SK-N-MC (cell line): ENCODE data around the gene MSH3.
"Not testable (repeated sequence)": the region's sequence is repeated elsewhere in the genome, so short reads cannot be mapped to it uniquely, and the experiment has no call there.

Experiments used
- DNase-seq: peaks from one replicate; pipeline ENCODE4 v3.0.0-alpha.2; 2011; ENCODE audit warnings: low read depth, low spot score
- H3K27ac ChIP-seq: fragments of 200-600 bp; sonication (generic); 2 replicates; pipeline ENCODE4 v1.5.1; 2016; ENCODE audit warnings: mixed run types
- H3K36me3 ChIP-seq: fragments of 200-600 bp; sonication (generic); 2 replicates; pipeline ENCODE4 v1.6.1; 2017; ENCODE audit warnings: antibody characterized with exemption, low read length, mixed read lengths; ENCODE audit not compliant: insufficient read depth
- H3K4me3 ChIP-seq: fragments of 200-600 bp; sonication (generic); 2 replicates; pipeline ENCODE4 v1.5.1; 2016
- H3K9ac ChIP-seq: fragments of 200-600 bp; sonication (generic); 2 replicates; pipeline ENCODE4 v1.8.0; 2017; ENCODE audit warnings: mixed run types, mixed read lengths; ENCODE audit not compliant: insufficient read length
- H3K9me3 ChIP-seq: fragments of 200-600 bp; sonication (generic); 2 replicates; pipeline ENCODE4 v1.6.1; 2017; ENCODE audit warnings: low read depth, mild to moderate bottlenecking, antibody characterized with exemption, low read length, moderate library complexity, mixed read lengths
- EZH2 ChIP-seq: fragments of 200-600 bp; sonication (generic); IDR thresholded peaks from one replicate; pipeline ENCODE4 v1.6.1; 2017; ENCODE audit warnings: antibody characterized with exemption
- FOXP2 ChIP-seq: optimal IDR thresholded peaks from 2 replicates; pipeline ENCODE3; 2011; ENCODE audit warnings: mild to moderate bottlenecking, moderate library complexity; ENCODE audit not compliant: insufficient read depth; ENCODE audit errors: extremely low read length, control extremely low read depth
- POLR2AphosphoS5 ChIP-seq: IDR thresholded peaks from 2 replicates; pipeline ENCODE4 v1.6.1; 2012; ENCODE audit warnings: mild to moderate bottlenecking, low read depth, low read length, borderline replicate concordance

Gene MSH3

DNA sequence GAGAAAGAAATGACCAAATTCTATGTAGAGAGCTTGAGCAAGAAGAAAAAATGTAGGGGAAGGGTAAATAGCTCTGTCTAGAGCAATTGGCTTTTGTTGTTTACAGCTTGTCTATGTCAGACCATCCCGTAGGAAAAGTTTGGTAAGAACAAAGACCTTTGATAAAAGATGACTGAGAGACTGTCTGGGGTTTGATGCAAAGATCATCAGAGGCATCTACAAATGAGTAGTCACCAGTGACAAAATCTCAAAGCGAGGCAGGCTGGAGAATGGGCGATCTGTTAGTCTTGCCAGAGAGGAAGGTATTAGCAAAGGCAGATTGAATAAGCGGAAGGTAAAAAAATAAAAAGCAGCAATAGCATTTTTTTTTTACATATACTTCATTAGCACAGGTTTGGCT, 180.7 kb downstream of the MSH3 start:
- peaks cover 3% of the 10 kb centered on the region; the same call in 1 of the 2 replicates for H3K36me3 ChIP-seq
- H3K9ac ChIP-seq, result no peak overlapping the region
- H3K9me3 ChIP-seq, result no peaks in the 10 kb centered on the region
- no peak overlapping the region for H3K4me3 ChIP-seq
- TF ChIP-seq EZH2, result no peak
- TF ChIP-seq POLR2AphosphoS5, result no peak
- TF ChIP-seq FOXP2, result no peak
- DNase-seq, result no peak
- H3K27ac ChIP-seq, result no peak overlapping the region

DNA sequence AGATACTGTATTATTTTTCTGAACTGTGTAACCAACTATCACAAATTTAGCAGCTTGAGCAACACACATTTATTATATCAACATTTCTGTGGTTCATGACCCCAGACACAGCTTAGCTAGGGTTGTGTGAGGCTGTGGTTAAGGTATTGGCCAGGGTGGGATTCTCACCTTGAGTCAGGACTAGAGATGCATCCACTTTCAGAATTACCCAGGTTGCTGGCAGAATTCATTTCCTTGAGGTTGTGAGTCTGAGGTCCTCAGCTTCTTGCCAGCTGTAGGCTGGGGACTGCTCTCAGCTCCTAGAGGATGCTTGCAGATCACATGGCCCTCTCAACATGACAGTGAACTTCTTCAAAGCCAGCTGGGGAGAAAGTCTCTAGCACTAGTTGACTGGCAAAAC, 183.2 kb downstream of the MSH3 start:
- Histone ChIP-seq H3K27ac (no peak overlapping the region), H3K36me3 (no peaks in the 10 kb centered on the region), H3K9me3 (no peaks in the 10 kb centered on the region), H3K9ac (no peak overlapping the region), H3K4me3 (no peak overlapping the region)
- TF ChIP-seq EZH2 (no peak), FOXP2 (no peak), POLR2AphosphoS5 (no peak)
- no peak for DNase-seq

DNA sequence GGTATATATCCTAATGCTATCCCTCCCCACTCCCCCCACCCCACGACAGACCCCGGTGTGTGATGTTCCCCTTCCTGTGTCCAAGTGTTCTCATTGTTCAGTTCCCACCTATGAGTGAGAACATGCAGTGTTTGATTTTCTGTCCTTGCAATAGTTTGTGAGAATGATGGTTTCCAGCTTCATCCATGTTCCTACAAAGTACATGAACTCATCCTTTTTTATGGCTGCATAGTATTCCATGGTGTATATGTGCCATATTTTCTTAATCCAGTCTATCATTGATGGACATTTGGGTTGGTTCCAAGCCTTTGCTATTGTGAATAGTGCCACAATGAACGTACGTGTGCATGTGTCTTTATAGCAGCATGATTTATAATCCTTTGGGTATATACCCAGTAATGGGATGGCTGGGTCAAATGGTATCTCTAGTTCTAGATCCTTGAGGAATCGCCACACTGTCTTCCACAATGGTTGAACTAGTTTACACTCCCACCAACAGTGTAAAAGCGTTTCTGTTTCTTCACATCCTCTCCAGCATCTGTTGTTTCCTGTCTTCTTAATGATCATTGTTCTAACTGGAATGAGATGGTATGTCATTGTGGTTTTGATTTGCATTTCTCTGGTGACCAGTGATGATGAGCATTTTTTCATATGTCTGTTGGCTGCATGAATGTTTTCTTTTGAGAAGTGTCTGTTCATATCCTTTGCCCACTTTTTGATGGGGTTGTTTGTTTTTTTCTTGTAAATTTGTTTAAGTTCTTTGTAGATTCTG, 186.8 kb downstream of the MSH3 start:
- not testable (repeated sequence) for H3K27ac ChIP-seq, DNase-seq, H3K9me3 ChIP-seq, H3K9ac ChIP-seq, H3K4me3 ChIP-seq, H3K36me3 ChIP-seq

DNA sequence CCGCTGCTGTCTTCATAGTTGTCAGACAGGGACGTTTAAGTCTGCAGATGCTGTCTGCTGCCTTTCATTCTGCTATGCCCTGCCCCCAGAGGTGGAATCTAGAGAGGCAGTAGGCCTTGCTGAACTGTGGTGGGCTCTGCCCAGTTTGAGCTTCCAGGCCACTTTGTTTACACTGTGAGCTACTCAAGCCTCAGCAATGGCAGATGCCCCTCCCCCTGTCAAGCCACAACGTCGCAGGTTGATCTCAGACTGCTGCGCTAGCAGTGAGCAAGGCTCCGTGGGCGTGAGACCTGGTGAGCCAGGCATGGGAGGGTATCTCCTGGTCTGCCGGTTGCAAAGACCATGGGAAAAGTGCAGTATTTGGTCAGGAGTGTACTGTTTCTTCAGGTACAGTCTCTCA, 192.0 kb downstream of the MSH3 start:
- not testable (repeated sequence) for H3K9ac ChIP-seq, H3K27ac ChIP-seq, H3K36me3 ChIP-seq, DNase-seq, H3K4me3 ChIP-seq, H3K9me3 ChIP-seq

DNA sequence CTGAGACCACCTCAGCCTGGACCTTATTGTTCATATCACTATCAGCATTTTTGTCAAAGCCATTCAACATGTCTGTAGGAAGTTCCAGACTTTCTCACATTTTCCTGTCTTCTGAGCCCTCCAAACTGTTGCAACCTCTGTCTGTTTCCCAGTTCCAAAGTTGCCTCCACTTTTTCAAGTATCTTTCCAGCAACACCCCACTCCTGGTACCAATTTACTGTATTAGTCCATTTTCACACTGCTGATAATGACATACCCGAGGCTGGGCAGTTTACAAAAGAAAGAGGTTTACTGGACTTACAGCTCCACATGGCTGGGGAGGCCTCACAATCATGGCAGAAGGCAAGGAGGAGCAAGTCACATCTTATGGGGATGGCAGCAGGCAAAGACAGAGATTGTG, 195.7 kb downstream of the MSH3 start:
- DNase-seq, H3K36me3 ChIP-seq, H3K9ac ChIP-seq, H3K27ac ChIP-seq, H3K4me3 ChIP-seq, H3K9me3 ChIP-seq: not testable (repeated sequence)

DNA sequence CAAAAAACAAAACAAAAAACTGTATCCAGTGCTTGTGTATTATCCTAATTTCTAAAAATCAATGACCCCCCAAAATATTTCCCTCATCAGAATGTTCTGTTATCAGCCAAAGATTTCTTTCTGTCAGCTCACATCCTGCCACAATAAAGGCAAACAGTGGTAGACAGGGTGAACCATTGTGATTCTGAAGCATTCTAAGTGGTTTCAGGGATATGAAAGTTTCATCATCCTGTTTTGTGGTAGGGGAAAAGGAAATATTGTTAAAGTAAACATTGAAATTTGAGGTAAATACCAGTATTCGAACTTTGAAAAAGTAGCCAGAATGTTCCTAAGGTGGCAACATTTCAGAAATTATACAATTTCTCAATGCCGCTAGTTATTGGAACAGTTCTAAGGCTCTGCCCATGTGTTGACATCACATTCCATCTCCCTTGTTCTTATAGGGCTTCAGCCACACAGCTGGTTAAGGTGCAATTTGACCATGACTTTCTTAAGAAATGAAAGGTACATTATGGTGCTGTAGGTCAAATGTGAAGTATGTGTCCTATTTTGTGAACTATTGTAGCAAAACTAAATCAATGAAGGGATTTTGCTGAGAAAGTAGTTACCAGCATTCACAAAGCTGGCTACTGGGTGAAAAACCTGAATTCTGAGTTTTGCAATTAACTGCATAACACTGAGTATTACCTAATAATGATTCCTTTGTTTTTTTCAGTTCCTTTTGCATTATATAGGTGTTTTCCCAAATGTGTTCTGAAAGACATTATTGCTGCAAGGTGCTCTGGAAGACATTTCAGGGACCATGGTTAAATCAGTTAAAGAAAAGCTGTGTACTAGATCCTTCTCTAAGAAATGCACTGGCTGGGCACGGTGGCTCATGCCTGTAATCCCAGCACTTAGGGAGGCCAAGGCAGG, 198.1 kb downstream of the MSH3 start:
- Histone ChIP-seq H3K4me3 (no peak overlapping the region), H3K9me3 (no peaks in the 10 kb centered on the region), H3K36me3 (peaks cover 9% of the 10 kb centered on the region), H3K27ac (no peak overlapping the region), H3K9ac (no peak overlapping the region)
- TF ChIP-seq FOXP2 (no peak), EZH2 (no peak), POLR2AphosphoS5 (no peak)
- no peak for DNase-seq

DNA sequence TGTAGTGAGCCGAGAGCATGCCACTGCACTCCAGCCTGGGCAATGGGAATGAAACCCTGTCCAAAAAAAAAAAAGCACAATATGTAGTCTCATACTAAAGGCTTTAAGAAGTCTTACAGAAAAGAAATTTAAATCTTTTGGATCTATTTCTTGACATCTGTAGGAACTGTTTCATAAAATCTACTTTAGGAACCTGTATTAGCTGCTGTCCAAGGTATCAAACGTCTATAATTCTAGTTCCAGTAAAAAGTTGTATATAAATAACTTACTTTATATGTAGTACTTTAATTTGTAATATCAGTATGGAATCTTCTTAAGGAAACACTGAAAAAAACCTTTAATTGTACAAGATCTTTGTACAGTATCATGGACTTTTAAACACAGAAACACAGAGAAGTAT, 199.0 kb downstream of the MSH3 start:
- no peak overlapping the region for H3K9ac ChIP-seq
- no peak overlapping the region for H3K27ac ChIP-seq
- DNase-seq, result no peak
- no peak for TF ChIP-seq EZH2
- no peak for TF ChIP-seq FOXP2
- TF ChIP-seq POLR2AphosphoS5, result no peak
- no peaks in the 10 kb centered on the region for H3K9me3 ChIP-seq
- peaks cover 9% of the 10 kb centered on the region for H3K36me3 ChIP-seq
- H3K4me3 ChIP-seq, result no peak overlapping the region

DNA sequence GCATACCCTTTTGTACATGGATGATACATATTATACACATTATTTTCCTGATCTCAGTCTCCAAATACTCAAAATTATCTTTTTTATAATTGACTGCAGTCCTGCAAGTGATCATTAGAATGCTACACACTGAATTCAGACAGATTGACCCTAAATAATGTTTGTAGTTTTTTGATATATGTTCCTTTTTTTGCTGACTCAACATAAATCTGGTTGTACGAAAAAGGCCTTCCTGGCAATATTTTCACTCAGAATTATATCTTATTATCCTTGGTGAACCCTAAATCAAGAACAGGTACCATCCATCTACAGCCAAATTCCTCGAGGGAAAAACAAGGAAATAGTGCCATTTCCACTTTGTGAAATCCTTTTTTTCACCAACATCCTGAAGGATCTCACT, 200.1 kb downstream of the MSH3 start:
- Histone ChIP-seq H3K27ac (no peak overlapping the region), H3K36me3 (peaks cover 9% of the 10 kb centered on the region), H3K4me3 (no peak overlapping the region), H3K9ac (no peak overlapping the region), H3K9me3 (no peaks in the 10 kb centered on the region)
- no peak for TF ChIP-seq POLR2AphosphoS5
- no peak for DNase-seq

DNA sequence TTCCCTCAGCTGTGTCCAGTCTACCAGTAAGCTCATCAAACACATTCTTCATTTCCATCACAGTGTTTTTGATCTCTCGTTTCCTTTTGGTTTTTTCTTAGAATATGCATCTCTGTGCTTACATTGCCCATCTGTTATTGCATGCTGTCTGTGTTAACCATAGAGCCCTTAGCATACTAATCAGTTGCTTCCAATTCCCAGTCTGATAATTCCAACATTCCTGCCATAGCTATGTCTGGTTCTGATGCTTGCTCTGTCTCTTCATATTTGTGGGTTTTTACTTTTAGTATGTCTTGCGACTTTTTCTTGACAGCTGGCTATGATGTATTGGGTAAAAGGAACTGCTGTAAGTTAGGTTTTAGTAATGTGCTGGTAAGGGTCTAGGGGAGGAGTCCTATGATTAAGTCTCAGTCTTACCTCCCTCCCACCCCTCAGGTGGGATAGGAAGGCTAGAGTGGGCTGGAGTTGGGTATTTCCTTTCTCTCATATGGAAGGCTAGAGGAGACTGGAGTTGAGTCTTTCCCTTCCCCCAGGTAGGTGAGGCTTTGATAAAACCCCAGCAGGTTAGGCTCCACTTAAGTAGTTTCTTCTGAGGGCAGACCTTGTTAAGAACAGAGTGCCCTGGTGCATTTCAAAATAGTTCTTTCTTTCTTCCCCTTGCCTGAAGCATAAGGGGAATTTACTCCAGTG, 206.6 kb downstream of the MSH3 start:
- H3K9ac ChIP-seq, result no peak overlapping the region

More for the DNA sequence above, 206.6 kb downstream of the MSH3 start:
- DNase-seq, result no peak
- Histone ChIP-seq H3K36me3 (no peaks in the 10 kb centered on the region; the same call in 1 of the 2 replicates), H3K27ac (no peak overlapping the region), H3K9me3 (no peaks in the 10 kb centered on the region), H3K4me3 (no peak overlapping the region)
- TF ChIP-seq POLR2AphosphoS5, result no peak
- no peak for TF ChIP-seq FOXP2
- TF ChIP-seq EZH2, result no peak
